Measurements from ENCODE around the gene SAT2. TPM values are rescaled to one million over a fixed set of nuclear protein-coding genes. Genes with fewer than 3 reads are reported as not detected.

SAT2 gene

Small RNAs within 50 kb of the gene (small RNA-seq; reads per million reads assigned to genes)
- not detected for gene CD68 (ENCODE audit: low read depth)
- not detected for gene SNORD10 (ENCODE audit: low read depth)

Measured in mesenchymal stem cell (in vitro differentiated cells and primary cell).